Globus pallidus (tissue), 1 donor: ENCODE results near the gene CCDC167.
A peak's percentile ranks its signal among the peaks of the same experiment; 100 is the strongest.
"Not testable (repeated sequence)": the region's sequence is repeated elsewhere in the genome, so short reads cannot be mapped to it uniquely, and the experiment has no call there.

Experiments used
- DNase-seq: peaks from one replicate; pipeline ENCODE4 v3.0.0-alpha.2; 2015; ENCODE audit warnings: low spot score

CCDC167 gene

DNA sequence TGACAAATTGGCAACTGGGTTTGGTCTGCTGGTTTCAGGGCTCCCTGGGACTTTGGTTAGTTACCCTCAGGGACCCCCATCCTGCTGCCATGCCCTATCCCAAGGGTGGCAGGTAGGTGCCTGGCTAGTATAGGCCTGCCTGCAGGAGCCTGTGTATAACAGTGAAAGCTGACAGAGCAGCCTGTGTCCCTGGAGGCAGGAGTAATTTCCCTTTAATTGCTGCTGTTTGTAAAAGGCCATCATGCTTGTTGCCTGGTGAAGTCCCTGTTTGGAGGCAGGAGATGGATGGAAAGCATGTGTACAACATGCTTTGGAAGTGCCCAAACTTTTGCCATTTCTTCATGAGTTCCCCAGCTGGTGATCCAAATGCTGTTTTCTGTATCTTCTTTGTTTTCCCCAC is 36.6 kb downstream of the CCDC167 start:
- no peak for DNase-seq

DNA sequence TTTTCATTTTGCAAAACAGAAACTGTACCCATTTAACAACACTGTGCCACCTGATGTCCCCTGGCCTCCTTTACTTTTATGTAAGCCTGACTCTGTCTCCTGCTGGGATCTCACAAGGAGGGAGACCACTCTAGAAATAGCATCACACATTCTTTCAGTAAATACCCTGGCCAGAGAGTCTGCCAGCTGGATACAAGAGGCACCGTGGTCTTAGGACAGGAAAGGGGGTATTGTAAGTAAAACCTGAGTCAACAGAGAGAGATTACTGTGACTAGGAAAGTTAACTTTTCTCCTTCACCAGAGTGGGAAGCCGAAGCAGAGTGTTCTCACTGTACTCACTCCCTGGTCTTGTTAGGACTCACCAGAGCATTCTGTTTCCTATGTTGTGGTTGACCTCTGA is 38.9 kb downstream of the CCDC167 start:
- no peak for DNase-seq

DNA sequence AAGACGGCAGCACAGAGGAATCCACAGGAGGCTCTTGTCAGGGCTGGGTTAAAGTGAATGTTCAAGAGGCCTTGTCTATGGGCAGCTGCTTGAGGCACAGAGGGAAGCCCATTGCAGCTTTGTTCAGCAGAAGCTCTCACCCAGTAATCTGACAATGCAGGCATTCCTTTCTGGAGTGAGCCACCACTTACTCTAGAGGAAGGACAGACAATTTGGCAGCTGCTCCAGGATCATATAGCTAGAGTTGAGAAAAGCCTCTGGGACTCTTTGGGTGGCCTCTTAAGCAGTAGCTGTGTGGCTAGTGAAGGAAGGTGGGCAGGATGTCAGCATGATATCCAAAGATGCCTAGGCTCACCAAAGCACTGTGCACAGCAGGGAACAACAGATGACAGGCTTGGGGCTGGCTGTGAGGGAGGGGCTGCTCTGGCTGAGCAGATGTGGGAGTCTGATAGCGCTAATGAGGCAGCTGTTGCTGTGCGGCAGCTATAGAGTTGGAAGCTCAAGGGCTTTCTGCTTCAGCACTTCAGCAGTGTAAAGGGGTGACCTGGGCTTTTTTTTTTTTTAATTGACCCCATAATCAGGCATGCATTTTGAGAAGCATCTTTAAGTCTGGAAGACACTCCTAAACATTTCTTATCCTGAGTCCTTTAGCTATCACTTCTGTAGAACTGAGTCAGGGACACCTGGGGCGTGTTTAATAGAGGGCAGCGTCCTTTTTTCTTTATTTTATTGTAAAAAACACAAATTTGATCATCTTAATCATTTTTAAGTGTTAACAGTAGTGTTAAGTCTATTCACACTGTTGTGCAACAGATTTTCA is 39.5 kb downstream of the CCDC167 start:
- no peak for DNase-seq

DNA sequence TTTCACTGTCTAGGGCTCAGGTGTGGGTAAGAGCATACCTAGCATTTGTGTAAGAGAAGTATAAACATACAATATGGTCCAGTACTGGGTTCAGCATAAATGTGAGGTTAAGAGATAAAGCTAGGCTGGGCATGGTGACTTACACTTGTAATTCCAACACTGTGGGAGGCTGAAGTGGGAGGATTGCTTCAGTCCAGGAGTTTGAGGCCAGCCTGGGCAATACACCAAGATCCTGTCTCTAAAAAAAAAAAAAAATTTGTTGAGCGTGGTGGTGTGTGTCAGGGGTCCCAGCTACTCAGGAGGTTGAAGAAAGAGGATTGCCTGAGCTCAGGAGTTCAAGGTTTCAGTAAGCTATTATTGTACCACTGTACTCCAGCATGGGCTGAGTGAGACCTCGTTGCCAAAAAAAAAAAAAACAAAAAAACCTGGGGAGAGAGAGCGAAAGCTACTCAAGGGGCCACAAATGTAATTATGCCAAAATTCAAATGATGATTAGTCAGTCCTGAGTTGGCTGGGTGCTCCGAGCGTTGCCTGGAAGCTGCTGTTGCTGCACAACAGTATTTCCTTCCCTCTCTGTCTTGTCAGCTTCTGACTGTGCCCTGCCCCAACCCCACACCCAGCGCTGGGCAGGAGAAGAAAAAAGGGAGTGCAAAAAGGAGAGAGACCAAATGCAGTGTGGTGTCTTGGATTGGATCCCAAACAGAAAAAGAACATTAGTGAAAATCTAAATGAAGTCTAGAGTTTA is 42.7 kb downstream of the CCDC167 start:
- DNase-seq, result no peak

DNA sequence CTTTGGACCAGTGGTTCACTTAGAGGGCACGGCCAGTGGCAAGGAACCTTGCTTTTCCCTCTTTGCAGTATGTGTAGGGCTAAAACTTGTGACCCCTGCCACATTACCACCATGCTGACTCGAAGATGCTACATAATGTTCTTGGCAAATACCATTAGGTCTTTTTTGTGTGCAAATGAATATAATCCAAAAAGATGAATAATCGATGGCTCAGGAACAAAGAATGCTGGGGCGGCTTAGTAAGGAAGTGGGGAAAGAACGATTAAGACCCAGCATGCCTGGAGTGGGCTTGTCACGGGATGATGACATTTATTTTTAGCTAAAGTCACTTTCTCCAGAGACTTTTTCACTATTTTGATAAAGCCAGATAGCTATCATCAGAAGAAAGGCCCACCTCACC is 43.6 kb downstream of the CCDC167 start:
- no peak for DNase-seq

DNA sequence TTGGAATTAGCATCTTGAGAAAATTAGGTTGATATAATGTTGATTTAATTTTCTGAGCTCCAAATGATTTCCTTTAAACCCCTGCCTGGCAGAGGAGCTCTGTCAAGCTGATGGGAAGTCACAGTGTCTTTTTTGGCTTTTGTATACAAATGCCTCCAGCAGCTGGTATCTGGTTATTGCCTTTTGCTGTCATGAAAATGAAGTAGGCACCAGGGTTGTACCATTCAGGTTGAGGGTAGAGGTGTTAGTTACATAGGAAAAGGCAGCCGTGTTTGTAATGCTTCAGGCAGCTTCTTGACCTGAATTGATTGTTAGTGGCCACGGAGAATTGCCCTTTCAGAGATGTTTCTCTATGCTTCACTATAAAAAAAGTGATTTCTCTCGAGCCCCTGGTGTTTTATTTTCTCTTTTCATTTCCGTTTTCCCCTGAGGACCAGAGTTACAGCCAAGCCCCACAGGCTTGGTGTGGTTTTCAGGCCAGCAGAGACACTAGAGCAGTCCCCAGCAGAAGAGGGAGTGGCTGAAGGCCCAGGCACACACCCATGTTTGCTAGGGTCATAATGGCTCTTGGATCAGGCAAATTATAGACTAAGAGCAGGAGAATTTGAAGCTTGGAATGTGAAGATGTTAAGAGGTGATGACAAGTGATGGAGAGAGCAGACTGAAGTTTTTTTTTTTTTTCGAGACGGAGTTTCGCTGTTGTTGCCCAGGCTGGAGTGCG is 45.1 kb downstream of the CCDC167 start:
- no peak for DNase-seq

DNA sequence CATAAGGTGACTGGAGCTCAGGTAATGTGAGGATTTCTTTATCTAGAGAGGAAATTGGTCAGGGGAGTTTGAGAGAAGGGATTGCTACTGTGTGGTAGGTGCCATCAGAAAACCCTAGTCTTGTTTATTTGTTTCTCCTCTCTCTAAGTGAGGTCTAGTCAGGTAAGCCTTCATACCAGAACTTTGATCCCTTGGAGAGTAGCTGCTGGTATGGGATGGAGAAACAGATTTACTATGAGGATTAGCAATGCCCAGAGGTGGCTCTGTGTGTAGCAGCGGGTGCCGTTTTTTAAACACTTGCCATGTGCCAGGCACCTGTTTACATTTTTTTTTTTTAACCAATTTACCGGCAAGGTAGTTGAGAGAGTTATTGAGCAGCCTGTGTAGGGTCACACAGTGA is 47.2 kb downstream of the CCDC167 start:
- no peak for DNase-seq

DNA sequence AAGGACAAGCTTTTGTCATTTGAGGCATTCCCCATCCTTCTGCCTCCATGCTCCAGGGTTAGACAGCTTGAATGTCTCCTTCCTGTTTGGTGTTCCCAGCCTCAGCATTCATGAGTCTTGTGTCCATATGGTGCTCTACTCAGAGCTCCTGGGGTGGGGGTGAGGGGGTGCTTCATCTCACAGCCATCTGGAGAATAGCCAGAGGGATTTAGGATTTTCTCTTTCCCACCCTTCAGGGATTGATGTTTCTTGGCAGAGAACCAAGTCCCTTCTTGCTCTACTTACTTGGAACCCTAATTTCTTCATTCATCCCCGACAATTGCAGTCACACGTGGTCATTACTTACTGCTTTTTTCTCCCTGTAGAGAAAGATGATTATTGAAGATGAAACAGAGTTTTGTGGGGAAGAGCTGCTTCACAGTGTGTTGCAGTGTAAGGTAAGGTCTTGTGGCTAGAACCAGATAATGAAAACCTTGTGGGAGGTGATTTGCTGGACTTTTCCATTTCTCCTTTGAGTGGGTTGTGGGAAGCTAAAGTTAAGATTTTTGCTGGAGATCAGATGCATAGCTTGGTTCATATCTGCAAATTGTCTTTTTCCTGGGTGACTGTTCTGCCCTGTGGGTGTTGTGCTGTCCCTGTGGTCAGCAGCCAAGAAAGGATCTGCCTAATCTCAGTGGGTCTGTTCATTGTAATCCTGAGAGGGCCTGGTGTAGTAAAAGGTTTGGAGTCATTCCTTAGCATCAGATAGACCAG is 48.1 kb downstream of the CCDC167 start:
- no peak for DNase-seq

DNA sequence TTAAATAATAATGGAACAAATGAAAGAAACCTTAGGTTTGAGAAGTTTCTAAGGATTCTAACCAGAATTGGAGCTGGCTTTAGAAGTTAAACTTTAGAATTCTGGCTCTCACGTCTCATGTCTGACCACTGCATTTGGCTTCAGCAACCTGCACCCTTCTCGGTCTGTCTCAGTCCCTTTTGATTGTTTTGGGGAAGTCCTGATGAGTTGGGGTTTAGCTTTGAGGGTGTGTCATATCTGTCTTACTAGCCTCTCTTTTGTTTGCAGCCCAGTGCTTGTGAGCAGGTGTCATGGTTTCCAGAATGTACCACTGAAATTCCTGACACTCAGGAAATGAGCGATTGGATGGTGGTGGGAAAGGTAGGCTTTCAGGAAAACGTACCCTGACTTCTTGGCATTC is 49.7 kb downstream of the CCDC167 start:
- no peak for DNase-seq

DNA sequence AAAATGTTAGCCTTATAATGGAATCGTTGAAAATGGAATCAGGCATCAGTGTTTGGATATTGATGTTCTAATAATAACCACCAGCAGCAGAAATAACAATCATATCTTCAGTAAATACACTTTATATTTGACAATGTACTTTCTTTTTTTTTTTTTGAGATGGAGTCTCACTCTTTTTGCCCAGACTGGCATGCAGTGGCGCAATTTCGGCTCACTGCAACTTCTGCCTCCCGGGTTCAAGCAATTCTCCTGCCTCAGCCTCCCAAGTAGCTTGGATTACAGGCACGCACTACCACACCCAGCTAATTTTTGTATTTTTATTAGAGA is 56.5 kb downstream of the CCDC167 start:
- not testable (repeated sequence) for DNase-seq

DNA sequence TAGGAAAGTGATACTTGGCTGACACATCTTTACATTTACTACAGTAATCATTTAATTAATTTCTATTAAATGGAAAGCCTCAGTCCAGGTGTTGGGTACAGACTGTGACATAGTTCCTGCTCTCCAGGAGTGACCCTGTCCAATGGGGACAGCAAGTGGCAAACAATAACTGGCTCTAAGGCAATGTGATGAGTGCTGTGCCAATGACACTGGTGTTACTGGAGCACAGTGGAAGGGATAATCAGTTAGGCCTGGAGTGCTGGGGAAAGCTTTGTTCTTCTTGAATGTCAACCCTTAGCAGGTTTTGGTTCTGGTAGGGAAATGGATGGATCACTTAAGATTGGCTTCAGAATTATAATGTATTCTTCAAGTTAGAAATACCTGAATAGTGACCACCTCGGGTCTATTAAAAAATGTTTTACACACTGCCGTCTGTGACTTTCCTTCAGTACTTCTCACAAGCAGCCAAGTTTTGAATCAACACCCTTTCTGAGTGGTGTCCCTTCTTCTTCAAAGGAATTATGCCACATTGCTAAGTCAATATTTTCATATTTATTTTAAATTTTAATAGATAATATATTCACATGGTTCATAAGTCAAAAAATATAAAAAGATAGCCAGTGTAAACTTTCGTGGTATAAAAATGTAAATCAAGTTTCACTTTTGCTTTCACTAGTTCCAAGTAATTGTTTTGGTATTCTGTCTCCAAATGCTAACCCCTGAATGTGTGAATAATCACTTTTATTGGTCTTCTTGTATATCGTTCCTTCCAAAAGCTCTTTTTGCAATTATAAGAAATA is 57.1 kb downstream of the CCDC167 start:
- no peak for DNase-seq

DNA sequence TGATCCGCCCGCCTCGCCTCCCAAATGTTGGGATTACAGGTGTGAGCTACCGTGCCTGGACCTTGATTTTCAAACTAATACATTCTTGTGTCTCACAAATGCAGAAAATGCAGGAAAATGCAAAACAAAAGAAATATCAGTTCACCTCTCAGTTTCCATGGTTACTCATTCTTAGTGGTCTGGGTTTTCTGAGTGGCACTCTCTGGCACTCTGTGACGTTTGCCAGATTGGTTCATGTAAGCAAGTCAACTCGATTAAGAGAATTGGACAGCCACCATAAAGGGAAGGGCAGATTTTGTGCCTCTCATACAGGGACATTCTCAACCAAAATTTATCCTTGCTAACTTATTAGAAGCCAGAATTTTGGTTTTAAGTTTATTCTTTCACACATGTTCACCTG is 58.0 kb downstream of the CCDC167 start:
- no peak for DNase-seq

DNA sequence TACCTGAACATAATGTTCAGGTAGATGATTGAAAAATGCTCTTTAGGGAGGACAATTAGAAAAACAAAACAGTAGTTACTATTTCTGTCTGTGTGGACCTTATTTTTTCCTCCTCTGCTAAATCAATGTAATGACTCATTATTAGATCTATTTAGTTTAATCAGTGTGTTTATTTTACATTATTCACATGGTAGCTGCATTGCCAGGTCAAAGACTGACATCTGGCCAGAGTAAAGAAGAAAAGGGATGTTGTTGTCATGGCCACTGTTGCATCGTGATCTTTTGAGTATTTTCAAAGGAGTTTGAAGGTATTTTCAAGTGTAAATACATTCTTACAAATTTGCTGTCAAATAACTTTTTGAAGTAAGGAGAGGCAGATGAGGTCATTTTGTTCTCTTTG is 60.8 kb downstream of the CCDC167 start:
- DNase-seq, result no peak

DNA sequence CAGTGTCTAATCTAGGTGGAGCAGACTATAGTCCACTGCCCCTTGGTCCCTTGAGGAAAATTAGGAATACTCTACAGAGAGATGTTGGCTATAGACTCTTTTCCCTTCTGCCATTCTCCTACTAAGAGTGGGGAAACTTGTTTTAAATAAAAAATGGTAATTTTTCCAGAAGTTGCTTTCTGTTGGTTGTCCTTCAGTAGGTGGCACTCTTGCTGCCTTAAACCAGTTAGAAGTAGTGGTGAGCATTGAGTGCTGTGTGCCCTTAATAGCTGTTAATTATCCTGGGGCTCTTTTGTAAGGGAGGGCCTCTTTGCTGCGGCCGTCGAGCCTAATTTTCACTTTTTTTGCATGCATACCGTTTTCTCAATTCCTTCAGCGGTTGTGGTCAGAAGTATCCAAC is 63.9 kb downstream of the CCDC167 start:
- no peak for DNase-seq

DNA sequence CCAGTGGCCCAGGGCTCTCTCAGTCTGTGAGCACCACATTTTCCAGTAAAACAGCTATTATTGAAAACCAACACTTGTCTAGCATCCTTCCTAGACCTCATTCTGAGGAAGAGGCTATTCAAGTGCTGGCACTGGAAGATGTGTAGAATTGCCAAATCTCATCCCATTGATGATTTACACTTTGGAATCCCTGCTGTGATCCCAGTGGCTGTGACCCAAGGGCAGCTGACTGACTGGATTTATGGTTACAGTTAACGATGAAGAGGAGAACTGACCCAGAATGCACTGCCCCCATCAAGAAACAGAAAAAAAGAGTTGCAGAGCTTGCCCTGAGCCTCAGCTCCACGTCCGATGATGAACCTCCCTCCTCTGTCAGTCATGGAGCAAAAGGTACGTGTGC is 64.3 kb downstream of the CCDC167 start:
- no peak for DNase-seq

DNA sequence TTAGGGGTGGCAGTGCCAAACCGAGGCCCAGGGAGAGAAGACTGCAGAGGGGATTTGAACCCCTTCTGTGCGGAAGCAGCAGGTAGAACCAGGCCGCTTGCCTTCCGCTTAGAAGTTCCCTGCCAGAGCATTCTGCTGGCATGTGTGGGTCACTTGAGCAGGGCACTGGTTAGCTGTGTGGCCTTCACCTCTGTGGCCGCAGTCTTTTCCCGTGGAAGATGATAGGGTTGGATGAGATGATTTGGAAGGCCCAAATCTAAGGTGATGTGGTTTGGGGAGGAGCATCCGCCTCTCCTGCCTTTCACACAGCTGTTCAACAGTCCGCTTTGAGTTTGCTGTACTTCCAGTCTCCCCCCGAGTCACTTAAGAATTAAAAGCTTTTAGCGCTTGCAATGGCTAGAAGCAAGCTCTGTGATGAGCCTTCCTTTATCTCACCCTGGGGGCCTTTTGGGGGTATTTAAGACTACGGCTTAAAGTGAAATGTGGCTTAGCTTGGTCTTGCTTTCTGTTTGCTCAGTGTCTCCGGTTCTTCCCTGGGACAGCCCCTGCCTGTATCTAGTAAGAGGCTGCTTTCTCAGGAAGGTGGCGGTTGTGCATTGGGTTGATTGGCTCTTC is 65.9 kb downstream of the CCDC167 start:
- DNase-seq, result peak; percentile 38
